Lower lobe of right lung (tissue), 2 donors: Measurements from ENCODE around the gene TMEM184A. TPM values are rescaled to one million over a fixed set of nuclear protein-coding genes. Genes with fewer than 3 reads are reported as not detected.

Experiments used
- ATAC-seq, 2 donors: fragments of 200-7000 bp; cut with Tn5 transposase; one replicate each; pipeline ENCODE4 v1.9.1; 2020 to 2022; ENCODE audit warnings: mild to moderate bottlenecking in 2 of 2, moderate library complexity in 2 of 2
- DNase-seq: peaks from one replicate; pipeline ENCODE4 v3.0.0-alpha.2; 2020
- H3K27ac ChIP-seq: fragments of 200-600 bp; one replicate; pipeline ENCODE4 v1.8.0; 2022
- H3K27me3 ChIP-seq: fragments of 200-600 bp; one replicate; pipeline ENCODE4 v1.8.0; 2022; ENCODE audit warnings: low read depth
- H3K36me3 ChIP-seq: fragments of 200-600 bp; one replicate; pipeline ENCODE4 v1.8.0; 2022; ENCODE audit warnings: mild to moderate bottlenecking
- H3K4me1 ChIP-seq: fragments of 200-600 bp; one replicate; pipeline ENCODE4 v1.8.0; 2022
- H3K4me3 ChIP-seq: fragments of 200-600 bp; one replicate; pipeline ENCODE4 v1.8.0; 2022; ENCODE audit warnings: mild to moderate bottlenecking
- H3K9me3 ChIP-seq: fragments of 200-600 bp; one replicate; pipeline ENCODE4 v1.8.0; 2022
- CTCF ChIP-seq: fragments of 200-600 bp; IDR thresholded peaks from one replicate; pipeline ENCODE4 v1.8.0; 2022; ENCODE audit warnings: antibody characterized with exemption, mild to moderate bottlenecking
- intact Hi-C: fragments of 100-400 bp; cut with DNase I; formaldehyde crosslinking; loops from one replicate; pipeline ENCODE4 v1.11.0; 2022
- total RNA-seq: library from RNA; stranded (reverse); fragmentation: NEBNext Ultra II Directional; extraction: Animal tissue kit (Norgen Biotek cat#: 25700); gene quantifications from one replicate; pipeline ENCODE4 v1.2.1, GENCODE V29; 2021
- donor health status: DM: no; HTN: yes; CAD: no; lungs with severe emphysema.

TMEM184A gene
- total RNA-seq, 1 donor from 2014 or later: 4.3 TPM

GRCh38 chr7:1597066-1597760 lies 41.2 kb upstream of the TMEM184A start:
- no peaks in the 10 kb centered on the region for H3K4me1 ChIP-seq
- no peaks in the 10 kb centered on the region for H3K9me3 ChIP-seq
- no peaks in the 10 kb centered on the region for H3K36me3 ChIP-seq
- intact Hi-C loops: no loop called here
- H3K27me3 ChIP-seq: peaks cover 53% of the 10 kb centered on the region
- no peak for DNase-seq
- no peak for ATAC-seq
- no peak overlapping the region for H3K27ac ChIP-seq
- H3K4me3 ChIP-seq: no peak overlapping the region
- no peak for TF ChIP-seq CTCF

GRCh38 chr7:1596181-1597043 lies 40.4 kb upstream of the TMEM184A start:
- DNase-seq: no peak
- no peak for ATAC-seq
- H3K27me3 ChIP-seq: peaks cover 56% of the 10 kb centered on the region
- TF ChIP-seq CTCF: no peak
- H3K4me3 ChIP-seq: no peak overlapping the region
- H3K4me1 ChIP-seq: no peaks in the 10 kb centered on the region
- no peak overlapping the region for H3K27ac ChIP-seq
- no peaks in the 10 kb centered on the region for H3K9me3 ChIP-seq
- no peaks in the 10 kb centered on the region for H3K36me3 ChIP-seq
- intact Hi-C loops: no loop called here

- H3K4me3 ChIP-seq: no peak overlapping the region
- H3K27ac ChIP-seq: no peak overlapping the region
- intact Hi-C loops: no loop called here
- no peaks in the 10 kb centered on the region for H3K4me1 ChIP-seq
- no peak for DNase-seq
- H3K36me3 ChIP-seq: no peaks in the 10 kb centered on the region
- TF ChIP-seq CTCF: no peak
- H3K27me3 ChIP-seq: peaks cover 61% of the 10 kb centered on the region
- ATAC-seq: no peak
- H3K9me3 ChIP-seq: no peaks in the 10 kb centered on the region
Measured at GRCh38 chr7:1595636-1596035, 39.6 kb upstream of the TMEM184A start.

GRCh38 chr7:1595027-1595426 lies 39.0 kb upstream of the TMEM184A start:
- Histone ChIP-seq H3K27me3 (peaks cover 58% of the 10 kb centered on the region), H3K4me3 (no peak overlapping the region), H3K9me3 (no peaks in the 10 kb centered on the region), H3K36me3 (no peaks in the 10 kb centered on the region), H3K4me1 (no peaks in the 10 kb centered on the region), H3K27ac (no peak overlapping the region)
- ATAC-seq (no peak), DNase-seq (no peak)
- intact Hi-C loops: no loop called here
- TF ChIP-seq CTCF: no peak

GRCh38 chr7:1593904-1594421 lies 38.0 kb upstream of the TMEM184A start:
- DNase-seq (no peak), ATAC-seq (no peak)
- H3K36me3 ChIP-seq: no peaks in the 10 kb centered on the region
- H3K27ac ChIP-seq: no peak overlapping the region
- no peak overlapping the region for H3K4me3 ChIP-seq
- no peaks in the 10 kb centered on the region for H3K4me1 ChIP-seq
- peaks cover 3% of the 10 kb centered on the region for H3K9me3 ChIP-seq
- peaks cover 50% of the 10 kb centered on the region for H3K27me3 ChIP-seq
- intact Hi-C loops: no loop called here
- no peak for TF ChIP-seq CTCF
